HepG2 (cell line): ENCODE data around the gene ATP23. TPM values are rescaled to one million over a fixed set of nuclear protein-coding genes. Genes with fewer than 3 reads are reported as not detected.

ENCODE experiments used
- AHR ChIP-seq: IDR thresholded peaks from 2 replicates; pipeline ENCODE4 v1.6.1; 2018; ENCODE audit warnings: missing genetic modification reagents, missing compliant biosample characterization
- CC2D1A ChIP-seq: sonication (generic); formaldehyde crosslinking; IDR thresholded peaks from 2 replicates; pipeline ENCODE4 v1.8.1; 2023; ENCODE audit warnings: mild to moderate bottlenecking, missing genetic modification reagents
- DNMT1 ChIP-seq: sonication (generic); formaldehyde crosslinking; IDR thresholded peaks from 2 replicates; pipeline ENCODE4 v1.5.1; 2020; ENCODE audit warnings: mild to moderate bottlenecking, missing genetic modification reagents
- FOXP1 ChIP-seq, 2 experiments: fragments of 450-650 bp in 1 of 2; IDR thresholded peaks; 2 replicates each; pipeline ENCODE4 v1.6.1; 2017 to 2018; ENCODE audit warnings: antibody characterized with exemption in 1 of 2
- GPN1 ChIP-seq: sonication (generic); formaldehyde crosslinking; IDR thresholded peaks from 2 replicates; pipeline ENCODE4 v1.5.1; 2020; ENCODE audit warnings: missing genetic modification reagents, borderline replicate concordance
- NFE2L1 ChIP-seq: sonication (generic); formaldehyde crosslinking; IDR thresholded peaks from 2 replicates; pipeline ENCODE4 v1.4.0; 2020; ENCODE audit warnings: missing genetic modification reagents, mild to moderate bottlenecking, borderline replicate concordance
- PAF1 ChIP-seq: IDR thresholded peaks from 2 replicates; pipeline ENCODE4 v1.6.1; 2016; ENCODE audit warnings: missing genetic modification reagents, missing compliant biosample characterization
- RARA ChIP-seq: IDR thresholded peaks from 2 replicates; pipeline ENCODE4 v1.6.1; 2016; ENCODE audit warnings: missing genetic modification reagents, missing compliant biosample characterization
- SRF ChIP-seq: IDR thresholded peaks from 2 replicates; pipeline ENCODE4 v1.6.1; 2011; ENCODE audit warnings: mild to moderate bottlenecking, low read depth, low read length, moderate library complexity
- ZFP62 ChIP-seq: sonication (generic); formaldehyde crosslinking; IDR thresholded peaks from 2 replicates; pipeline ENCODE4 v1.4.0; 2020; ENCODE audit warnings: missing genetic modification reagents
- ZFY ChIP-seq: sonication (generic); formaldehyde crosslinking; IDR thresholded peaks from 2 replicates; pipeline ENCODE4 v1.4.0; 2020; ENCODE audit warnings: missing genetic modification reagents
- ZNF296 ChIP-seq: sonication (generic); formaldehyde crosslinking; conservative IDR thresholded peaks from 2 replicates; pipeline ENCODE4 v1.5.0; 2020; ENCODE audit warnings: mild to moderate bottlenecking, missing genetic modification reagents
- ZNF446 ChIP-seq: sonication (generic); formaldehyde crosslinking; IDR thresholded peaks from 2 replicates; pipeline ENCODE4 v1.5.0; 2020; ENCODE audit warnings: mild to moderate bottlenecking, missing genetic modification reagents
- polyA plus RNA-seq, 8 experiments: library from polyadenylated mRNA; depleted of rRNA in 3 of 8; stranded (reverse) in 7 of 8; unstranded in 1 of 8; fragments of >200 nt; fragmentation: Illumina TruSeq in 4 of 8; extraction: Trizol in 4 of 8; gene quantifications; 2 replicates each; pipeline versions ENCODE4 v1.2.1 to v1.2.3, GENCODE V29; 2011 to 2016; ENCODE audit warnings: low read depth in 4 of 8, missing spikeins in 1 of 8, mixed read lengths in 1 of 8; ENCODE audit not compliant: insufficient read depth in 1 of 8
- total RNA-seq, 5 experiments: library from RNA; depleted of rRNA; stranded (reverse); fragments of >200 nt; fragmentation: Illumina TruSeq; extraction: Trizol; gene quantifications; 2 replicates each; pipeline ENCODE4 v1.2.3, GENCODE V29; 2016; ENCODE audit warnings: low read depth in 1 of 5
- TF ChIP-seq, protein P1 (sequence below): IDR thresholded peaks from 2 replicates; pipeline ENCODE4 v1.6.1; 2016; ENCODE audit warnings: low read depth, borderline replicate concordance
- TF ChIP-seq, protein P2 (sequence below): sonication (generic); formaldehyde crosslinking; IDR thresholded peaks from 2 replicates; pipeline ENCODE4 v1.8.1; 2023; ENCODE audit warnings: mild to moderate bottlenecking, missing genetic modification reagents
- TF ChIP-seq, protein P3 (sequence below): sonication (generic); formaldehyde crosslinking; IDR thresholded peaks from 2 replicates; pipeline ENCODE4; 2020; ENCODE audit warnings: missing genetic modification reagents, mild to moderate bottlenecking, borderline replicate concordance
- TF ChIP-seq, protein P4 (sequence below): sonication (generic); formaldehyde crosslinking; conservative IDR thresholded peaks from 2 replicates; pipeline ENCODE4 v1.5.0; 2020; ENCODE audit warnings: missing genetic modification reagents
- TF ChIP-seq, protein P5 (sequence below): sonication (generic); formaldehyde crosslinking; IDR thresholded peaks from 2 replicates; pipeline ENCODE4 v1.5.0; 2020; ENCODE audit warnings: missing genetic modification reagents, mild to moderate bottlenecking, borderline replicate concordance
- TF ChIP-seq, protein P6 (sequence below): sonication (generic); formaldehyde crosslinking; IDR thresholded peaks from 2 replicates; pipeline ENCODE4 v1.4.0; 2020; ENCODE audit warnings: mild to moderate bottlenecking, missing genetic modification reagents
- TF ChIP-seq, protein P7 (sequence below): sonication (generic); formaldehyde crosslinking; IDR thresholded peaks from 2 replicates; pipeline ENCODE4 v1.4.0; 2020; ENCODE audit warnings: low read depth, mild to moderate bottlenecking, missing genetic modification reagents

Gene ATP23
- total and polyA plus RNA-seq, 2 of the 13 experiments (the other 11 are each of a cell fraction or from before 2014, with no cell fraction given), result 12.1 to 14.7 TPM

DNA sequence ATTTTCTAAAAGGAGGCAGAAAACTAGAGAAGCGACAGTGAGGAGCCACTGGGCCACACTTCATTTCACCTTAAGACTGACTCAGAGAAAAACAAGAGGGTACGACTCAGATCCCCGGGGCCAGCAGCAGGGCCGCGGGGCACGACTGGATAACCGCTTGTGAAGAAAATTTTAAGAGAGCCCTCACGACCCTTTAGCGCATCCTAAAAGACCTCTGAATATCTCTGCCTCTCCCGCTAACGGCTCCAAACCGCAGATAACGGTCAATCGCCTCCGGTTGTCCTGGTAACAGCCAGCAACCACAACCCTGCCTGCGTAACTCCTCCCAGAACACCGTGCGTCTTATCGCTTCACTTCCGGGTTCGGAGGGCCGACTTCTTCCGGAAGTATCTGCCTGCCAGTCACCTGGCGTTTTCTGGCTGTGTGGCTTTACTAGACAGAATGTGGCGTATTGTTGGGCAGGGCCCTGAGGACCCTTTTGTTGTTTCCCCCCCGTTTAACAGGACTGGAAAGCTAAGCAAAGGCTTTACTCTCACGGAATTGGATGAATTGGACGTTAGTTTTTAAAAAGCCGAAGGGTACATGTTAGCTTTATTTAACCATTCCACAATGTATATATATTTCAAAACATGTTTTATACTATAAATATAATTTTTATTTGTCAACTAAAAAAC, 5.4 kb upstream of the ATP23 start (continued):
- TF ChIP-seq, protein P1, sequence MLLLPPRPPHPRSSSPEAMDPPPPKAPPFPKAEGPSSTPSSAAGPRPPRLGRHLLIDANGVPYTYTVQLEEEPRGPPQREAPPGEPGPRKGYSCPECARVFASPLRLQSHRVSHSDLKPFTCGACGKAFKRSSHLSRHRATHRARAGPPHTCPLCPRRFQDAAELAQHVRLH (CRISPR knock-in tag), result peak; percentile 68; the same call in 1 of the 2 replicates
- no peak for TF ChIP-seq DNMT1 (CRISPR knock-in tag)
- TF ChIP-seq ZFP62, result no peak
- no peak for TF ChIP-seq CC2D1A (CRISPR knock-in tag)
- no peak for TF ChIP-seq GPN1 (CRISPR knock-in tag)
- TF ChIP-seq, protein P2, sequence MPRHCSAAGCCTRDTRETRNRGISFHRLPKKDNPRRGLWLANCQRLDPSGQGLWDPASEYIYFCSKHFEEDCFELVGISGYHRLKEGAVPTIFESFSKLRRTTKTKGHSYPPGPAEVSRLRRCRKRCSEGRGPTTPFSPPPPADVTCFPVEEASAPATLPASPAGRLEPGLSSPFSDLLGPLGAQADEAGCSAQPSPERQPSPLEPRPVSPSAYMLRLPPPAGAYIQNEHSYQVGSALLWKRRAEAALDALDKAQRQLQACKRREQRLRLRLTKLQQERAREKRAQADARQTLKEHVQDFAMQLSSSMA (CRISPR knock-in tag), result no peak
- TF ChIP-seq PAF1, result no peak
- TF ChIP-seq, protein P3, sequence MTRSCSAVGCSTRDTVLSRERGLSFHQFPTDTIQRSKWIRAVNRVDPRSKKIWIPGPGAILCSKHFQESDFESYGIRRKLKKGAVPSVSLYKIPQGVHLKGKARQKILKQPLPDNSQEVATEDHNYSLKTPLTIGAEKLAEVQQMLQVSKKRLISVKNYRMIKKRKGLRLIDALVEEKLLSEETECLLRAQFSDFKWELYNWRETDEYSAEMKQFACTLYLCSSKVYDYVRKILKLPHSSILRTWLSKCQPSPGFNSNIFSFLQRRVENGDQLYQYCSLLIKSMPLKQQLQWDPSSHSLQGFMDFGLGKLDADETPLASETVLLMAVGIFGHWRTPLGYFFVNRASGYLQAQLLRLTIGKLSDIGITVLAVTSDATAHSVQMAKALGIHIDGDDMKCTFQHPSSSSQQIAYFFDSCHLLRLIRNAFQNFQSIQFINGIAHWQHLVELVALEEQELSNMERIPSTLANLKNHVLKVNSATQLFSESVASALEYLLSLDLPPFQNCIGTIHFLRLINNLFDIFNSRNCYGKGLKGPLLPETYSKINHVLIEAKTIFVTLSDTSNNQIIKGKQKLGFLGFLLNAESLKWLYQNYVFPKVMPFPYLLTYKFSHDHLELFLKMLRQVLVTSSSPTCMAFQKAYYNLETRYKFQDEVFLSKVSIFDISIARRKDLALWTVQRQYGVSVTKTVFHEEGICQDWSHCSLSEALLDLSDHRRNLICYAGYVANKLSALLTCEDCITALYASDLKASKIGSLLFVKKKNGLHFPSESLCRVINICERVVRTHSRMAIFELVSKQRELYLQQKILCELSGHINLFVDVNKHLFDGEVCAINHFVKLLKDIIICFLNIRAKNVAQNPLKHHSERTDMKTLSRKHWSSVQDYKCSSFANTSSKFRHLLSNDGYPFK (CRISPR knock-in tag), result peak; percentile 85
- TF ChIP-seq ZFY (CRISPR knock-in tag), result peak; percentile 88
- TF ChIP-seq RARA (CRISPR knock-in tag), result 0 out of 2 replicates have a peak, but pooled peaks have one; percentile 40
- TF ChIP-seq SRF, result no peak
- no peak for TF ChIP-seq FOXP1 (IDR thresholded peaks at IDR 0.05)
- TF ChIP-seq FOXP1 (CRISPR knock-in tag; IDR thresholded peaks at IDR 0.05), result no peak
- TF ChIP-seq, protein P4, sequence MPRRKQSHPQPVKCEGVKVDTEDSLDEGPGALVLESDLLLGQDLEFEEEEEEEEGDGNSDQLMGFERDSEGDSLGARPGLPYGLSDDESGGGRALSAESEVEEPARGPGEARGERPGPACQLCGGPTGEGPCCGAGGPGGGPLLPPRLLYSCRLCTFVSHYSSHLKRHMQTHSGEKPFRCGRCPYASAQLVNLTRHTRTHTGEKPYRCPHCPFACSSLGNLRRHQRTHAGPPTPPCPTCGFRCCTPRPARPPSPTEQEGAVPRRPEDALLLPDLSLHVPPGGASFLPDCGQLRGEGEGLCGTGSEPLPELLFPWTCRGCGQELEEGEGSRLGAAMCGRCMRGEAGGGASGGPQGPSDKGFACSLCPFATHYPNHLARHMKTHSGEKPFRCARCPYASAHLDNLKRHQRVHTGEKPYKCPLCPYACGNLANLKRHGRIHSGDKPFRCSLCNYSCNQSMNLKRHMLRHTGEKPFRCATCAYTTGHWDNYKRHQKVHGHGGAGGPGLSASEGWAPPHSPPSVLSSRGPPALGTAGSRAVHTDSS (CRISPR knock-in tag), result no peak
- TF ChIP-seq, protein P5, sequence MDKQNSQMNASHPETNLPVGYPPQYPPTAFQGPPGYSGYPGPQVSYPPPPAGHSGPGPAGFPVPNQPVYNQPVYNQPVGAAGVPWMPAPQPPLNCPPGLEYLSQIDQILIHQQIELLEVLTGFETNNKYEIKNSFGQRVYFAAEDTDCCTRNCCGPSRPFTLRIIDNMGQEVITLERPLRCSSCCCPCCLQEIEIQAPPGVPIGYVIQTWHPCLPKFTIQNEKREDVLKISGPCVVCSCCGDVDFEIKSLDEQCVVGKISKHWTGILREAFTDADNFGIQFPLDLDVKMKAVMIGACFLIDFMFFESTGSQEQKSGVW (CRISPR knock-in tag), result no peak
- TF ChIP-seq, protein P6, sequence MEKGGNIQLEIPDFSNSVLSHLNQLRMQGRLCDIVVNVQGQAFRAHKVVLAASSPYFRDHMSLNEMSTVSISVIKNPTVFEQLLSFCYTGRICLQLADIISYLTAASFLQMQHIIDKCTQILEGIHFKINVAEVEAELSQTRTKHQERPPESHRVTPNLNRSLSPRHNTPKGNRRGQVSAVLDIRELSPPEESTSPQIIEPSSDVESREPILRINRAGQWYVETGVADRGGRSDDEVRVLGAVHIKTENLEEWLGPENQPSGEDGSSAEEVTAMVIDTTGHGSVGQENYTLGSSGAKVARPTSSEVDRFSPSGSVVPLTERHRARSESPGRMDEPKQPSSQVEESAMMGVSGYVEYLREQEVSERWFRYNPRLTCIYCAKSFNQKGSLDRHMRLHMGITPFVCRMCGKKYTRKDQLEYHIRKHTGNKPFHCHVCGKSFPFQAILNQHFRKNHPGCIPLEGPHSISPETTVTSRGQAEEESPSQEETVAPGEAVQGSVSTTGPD (CRISPR knock-in tag), result no peak
- no peak for TF ChIP-seq NFE2L1 (CRISPR knock-in tag)
- TF ChIP-seq, protein P7, sequence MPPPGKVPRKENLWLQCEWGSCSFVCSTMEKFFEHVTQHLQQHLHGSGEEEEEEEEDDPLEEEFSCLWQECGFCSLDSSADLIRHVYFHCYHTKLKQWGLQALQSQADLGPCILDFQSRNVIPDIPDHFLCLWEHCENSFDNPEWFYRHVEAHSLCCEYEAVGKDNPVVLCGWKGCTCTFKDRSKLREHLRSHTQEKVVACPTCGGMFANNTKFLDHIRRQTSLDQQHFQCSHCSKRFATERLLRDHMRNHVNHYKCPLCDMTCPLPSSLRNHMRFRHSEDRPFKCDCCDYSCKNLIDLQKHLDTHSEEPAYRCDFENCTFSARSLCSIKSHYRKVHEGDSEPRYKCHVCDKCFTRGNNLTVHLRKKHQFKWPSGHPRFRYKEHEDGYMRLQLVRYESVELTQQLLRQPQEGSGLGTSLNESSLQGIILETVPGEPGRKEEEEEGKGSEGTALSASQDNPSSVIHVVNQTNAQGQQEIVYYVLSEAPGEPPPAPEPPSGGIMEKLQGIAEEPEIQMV (CRISPR knock-in tag), result no peak
- TF ChIP-seq ZNF446 (CRISPR knock-in tag), result no peak
- 0 out of 2 replicates have a peak, but pooled peaks have one; percentile 36 for TF ChIP-seq AHR (CRISPR knock-in tag)
- no peak for TF ChIP-seq ZNF296
